Pancreas (tissue), 10 donors: Measurements from ENCODE around the gene HPS4. TPM values are rescaled to one million over a fixed set of nuclear protein-coding genes. Genes with fewer than 3 reads are reported as not detected.

Experiments
- ATAC-seq, 4 donors: fragments of 200-7000 bp; cut with Tn5 transposase; one replicate each; pipeline versions ENCODE4 v1.8.0 to v1.9.1; 2020; ENCODE audit warnings: mild to moderate bottlenecking in 4 of 4, moderate library complexity in 4 of 4
- DNase-seq, 6 donors: peaks; one replicate each; pipeline ENCODE4 v3.0.0-alpha.2; 2020
- FAIRE-seq: peaks from 2 replicates; lab custom pipeline; 2012; peaks lifted over from hg19 to GRCh38; lab: Jason Lieb, UNC
- H3K27ac ChIP-seq, 4 donors: fragments of 200-600 bp; sonication (generic); 1 replicate in 3 of 4; 2 replicates in 1 of 4; pipeline versions ENCODE4 v1.5.0 to v1.8.0; 2020
- H3K27me3 ChIP-seq, 4 donors: fragments of 200-600 bp; one replicate each; pipeline ENCODE4 v1.8.0; 2021
- H3K36me3 ChIP-seq, 3 donors: fragments of 200-600 bp; sonication (generic) in 1 of 3; one replicate each; pipeline versions ENCODE4 v1.5.0 to v1.8.0; 2020 to 2021
- H3K4me1 ChIP-seq, 3 donors: fragments of 200-600 bp; one replicate each; pipeline ENCODE4 v1.8.0; 2021
- H3K4me3 ChIP-seq, 4 donors: fragments of 200-600 bp; sonication (generic) in 2 of 4; one replicate each; pipeline versions ENCODE4 v1.5.0 to v1.8.0; 2020 to 2021
- H3K9me3 ChIP-seq, 4 donors: fragments of 200-600 bp; one replicate each; pipeline ENCODE4 v1.8.0; 2021
- WGBS, 2 donors: extraction: QIAGEN DNeasy Blood & Tissue Kit; methylation state at CpG; one replicate each; pipeline ENCODE4 v1.1.7; 2013; 5-methylcytosine and 5-hydroxymethylcytosine counted together
- intact Hi-C, 3 donors: fragments of 100-400 bp; cut with DNase I; formaldehyde crosslinking; loops; one replicate each; pipeline versions ENCODE4 v1.11.1 to v1.14.2; 2022
- polyA plus RNA-seq, 2 donors: library from polyadenylated mRNA; stranded (reverse); fragments of 200-250 nt; gene quantifications; one replicate each; pipeline ENCODE4 v1.2.3, GENCODE V29; 2013
- total RNA-seq, 6 donors: library from RNA; stranded (reverse); fragmentation: NEBNext Ultra II Directional in 4 of 6; extraction: Animal tissue kit (Norgen Biotek cat#: 25700) in 4 of 6; gene quantifications; one replicate each; pipeline versions ENCODE4 v1.2.1 to v1.2.4, GENCODE V29; 2021 to 2023
- TF ChIP-seq, protein P1 (sequence below), 4 donors: fragments of 200-600 bp; sonication (generic) in 3 of 4; IDR thresholded peaks; one replicate each; pipeline versions ENCODE4 v1.5.0 to v1.8.0; 2021; ENCODE audit warnings: antibody characterized with exemption in 4 of 4
- donor health status: healthy with polysubstance abuse.
- donor health status: DM: no; HTN: no; CAD: no; lungs with moderate emphysema.
- donor health status: DM: no; HTN: no; CAD: no.
- donor health status: control.
- donor health status: control.
- donor health status: Bipolar disorder and iron deficiency.
- donor health status: DM: yes; HTN: yes; CAD: no.
- donor health status: DM: no; HTN: no; CAD: no.
- donor health status: DM: no; HTN: no; CAD: no.
- donor health status: DM: yes; HTN: yes; CAD: no.

HPS4 gene
- total and polyA plus RNA-seq, 8 donors: 14.4 to 29.5 (median 20.5) TPM

DNA sequence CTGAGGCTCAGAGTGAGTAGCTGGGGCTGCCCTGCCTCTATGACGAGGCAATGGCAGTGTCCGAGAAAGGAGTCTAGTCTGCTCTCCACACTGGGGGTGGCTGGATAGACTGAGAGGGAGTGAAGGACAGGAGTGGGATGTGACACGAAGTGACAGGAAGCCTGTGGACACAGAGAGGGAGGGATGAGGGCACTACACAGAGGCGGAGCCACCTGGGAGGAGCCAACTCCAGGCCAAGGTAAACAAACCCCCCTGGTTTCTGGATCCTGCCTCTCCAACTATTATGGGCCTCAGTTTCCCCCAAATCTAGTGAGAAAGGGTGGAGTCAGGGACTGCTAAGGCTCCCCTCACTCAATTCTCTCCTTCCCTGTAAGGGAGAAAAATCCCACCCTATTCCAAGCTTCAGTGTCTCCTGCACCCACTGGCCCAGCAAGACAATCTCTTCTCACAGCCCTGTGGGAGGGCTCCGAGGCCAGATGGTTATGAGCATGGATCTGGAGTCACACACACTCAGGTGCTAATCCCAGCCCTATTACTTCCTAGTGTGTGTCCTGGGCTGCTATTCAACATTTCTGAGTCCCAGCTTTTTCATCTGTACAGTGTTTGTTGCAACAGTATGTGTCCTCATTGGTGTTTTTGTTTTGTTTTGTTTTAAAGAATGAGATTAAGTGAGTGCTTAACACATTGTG, 29.6 kb downstream of the HPS4 start:
- H3K9me3 ChIP-seq: no peaks in the 10 kb centered on the region
- no peaks in the 10 kb centered on the region for H3K4me1 ChIP-seq
- H3K36me3 ChIP-seq: peaks cover 0 to 53% (median 8%) of the 10 kb centered on the region in 3 donors
- intact Hi-C loops: no loop called here
- no peaks in the 10 kb centered on the region for H3K27me3 ChIP-seq
- no peak for FAIRE-seq
- no peak for ATAC-seq
- H3K27ac ChIP-seq: no peak overlapping the region
- TF ChIP-seq, protein P1, sequence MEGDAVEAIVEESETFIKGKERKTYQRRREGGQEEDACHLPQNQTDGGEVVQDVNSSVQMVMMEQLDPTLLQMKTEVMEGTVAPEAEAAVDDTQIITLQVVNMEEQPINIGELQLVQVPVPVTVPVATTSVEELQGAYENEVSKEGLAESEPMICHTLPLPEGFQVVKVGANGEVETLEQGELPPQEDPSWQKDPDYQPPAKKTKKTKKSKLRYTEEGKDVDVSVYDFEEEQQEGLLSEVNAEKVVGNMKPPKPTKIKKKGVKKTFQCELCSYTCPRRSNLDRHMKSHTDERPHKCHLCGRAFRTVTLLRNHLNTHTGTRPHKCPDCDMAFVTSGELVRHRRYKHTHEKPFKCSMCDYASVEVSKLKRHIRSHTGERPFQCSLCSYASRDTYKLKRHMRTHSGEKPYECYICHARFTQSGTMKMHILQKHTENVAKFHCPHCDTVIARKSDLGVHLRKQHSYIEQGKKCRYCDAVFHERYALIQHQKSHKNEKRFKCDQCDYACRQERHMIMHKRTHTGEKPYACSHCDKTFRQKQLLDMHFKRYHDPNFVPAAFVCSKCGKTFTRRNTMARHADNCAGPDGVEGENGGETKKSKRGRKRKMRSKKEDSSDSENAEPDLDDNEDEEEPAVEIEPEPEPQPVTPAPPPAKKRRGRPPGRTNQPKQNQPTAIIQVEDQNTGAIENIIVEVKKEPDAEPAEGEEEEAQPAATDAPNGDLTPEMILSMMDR (IDR thresholded peaks at IDR 0.05): no peak
- no peak overlapping the region for H3K4me3 ChIP-seq
- DNase-seq: no peak
- 88% methylated on average over 5 of the region's 5 CpGs for WGBS, 2 donors

DNA sequence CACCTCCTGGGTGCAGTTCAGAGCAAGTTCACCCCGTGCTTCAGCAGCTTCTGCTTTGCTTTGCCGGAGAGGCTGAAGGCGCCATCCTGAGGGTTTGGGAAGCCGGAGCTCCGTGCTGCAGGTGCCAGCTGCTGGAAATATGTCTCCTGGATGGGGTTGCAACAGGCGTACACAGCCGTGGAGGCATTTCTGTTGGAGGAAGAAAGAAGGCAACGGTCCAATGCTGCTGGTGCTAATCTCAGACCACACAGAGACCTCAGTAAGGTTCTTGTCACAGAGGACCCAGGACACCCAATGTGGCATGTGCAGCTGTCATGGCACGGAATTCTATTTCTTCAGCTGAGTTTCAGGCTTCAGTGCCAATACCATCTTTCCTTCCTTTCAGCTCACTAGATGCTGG, 30.4 kb downstream of the HPS4 start:
- H3K4me3 ChIP-seq: no peak overlapping the region
- TF ChIP-seq, protein P1 (IDR thresholded peaks at IDR 0.05): no peak
- H3K27ac ChIP-seq: no peak overlapping the region

DNA sequence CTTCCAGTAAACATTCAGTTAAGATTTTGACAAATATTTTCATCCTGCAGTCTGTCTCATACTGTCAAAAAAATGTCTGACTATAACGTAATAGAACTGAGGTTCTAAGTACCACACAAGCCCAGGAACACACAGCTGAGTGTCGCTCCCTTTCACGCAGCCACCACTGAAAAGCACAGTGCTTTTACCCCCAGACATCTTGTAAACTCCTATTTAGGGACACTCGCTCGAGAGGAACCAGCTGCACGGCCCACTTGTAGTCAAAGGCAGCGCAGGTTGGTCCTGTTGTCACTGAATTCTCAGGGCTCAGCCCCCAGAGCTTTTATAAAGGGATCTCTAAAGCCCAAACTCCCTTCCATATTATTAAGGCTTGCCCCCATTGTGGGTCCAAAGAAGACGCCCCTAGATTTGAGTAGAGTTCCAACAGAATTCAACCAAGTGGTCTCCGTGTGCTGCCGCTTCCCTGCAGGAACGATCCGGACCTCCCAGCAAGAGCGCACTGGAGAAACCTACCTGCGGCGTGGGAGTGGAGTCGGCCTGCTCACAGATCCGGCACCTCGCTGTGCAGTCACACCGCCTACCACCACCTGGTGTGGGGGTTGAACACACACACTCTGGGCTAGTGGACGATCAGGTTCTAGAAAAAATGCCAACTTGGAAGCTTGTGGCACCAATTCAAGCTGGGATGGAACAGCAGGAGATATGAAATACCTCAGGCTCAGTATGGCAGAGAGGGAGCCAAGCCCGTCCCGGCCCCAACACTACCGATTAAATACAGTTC, 31.2 kb downstream of the HPS4 start:
- Histone ChIP-seq H3K4me1 (no peaks in the 10 kb centered on the region), H3K9me3 (no peaks in the 10 kb centered on the region), H3K27ac (no peak overlapping the region), H3K36me3 (peaks cover 0 to 40% (median 3%) of the 10 kb centered on the region in 3 donors), H3K27me3 (no peaks in the 10 kb centered on the region), H3K4me3 (no peak overlapping the region)
- WGBS, 2 donors: 91 to 94% methylated on average over 23 of the region's 23 CpGs
- ATAC-seq (no peak), FAIRE-seq (no peak), DNase-seq (no peak)
- TF ChIP-seq, protein P1 (IDR thresholded peaks at IDR 0.05): no peak
- intact Hi-C loops: no loop called here

More for the DNA sequence above, 30.4 kb downstream of the HPS4 start:
- ATAC-seq (no peak), FAIRE-seq (no peak), DNase-seq (no peak)
- intact Hi-C loops: no loop called here
- whole genome bisulfite sequencing, 2 donors: 91 to 93% methylated on average over 9 of the region's 9 CpGs
- H3K27me3 ChIP-seq: no peaks in the 10 kb centered on the region
- H3K36me3 ChIP-seq: peaks cover 0 to 47% (median 8%) of the 10 kb centered on the region in 3 donors
- H3K4me1 ChIP-seq: no peaks in the 10 kb centered on the region
- no peaks in the 10 kb centered on the region for H3K9me3 ChIP-seq

DNA sequence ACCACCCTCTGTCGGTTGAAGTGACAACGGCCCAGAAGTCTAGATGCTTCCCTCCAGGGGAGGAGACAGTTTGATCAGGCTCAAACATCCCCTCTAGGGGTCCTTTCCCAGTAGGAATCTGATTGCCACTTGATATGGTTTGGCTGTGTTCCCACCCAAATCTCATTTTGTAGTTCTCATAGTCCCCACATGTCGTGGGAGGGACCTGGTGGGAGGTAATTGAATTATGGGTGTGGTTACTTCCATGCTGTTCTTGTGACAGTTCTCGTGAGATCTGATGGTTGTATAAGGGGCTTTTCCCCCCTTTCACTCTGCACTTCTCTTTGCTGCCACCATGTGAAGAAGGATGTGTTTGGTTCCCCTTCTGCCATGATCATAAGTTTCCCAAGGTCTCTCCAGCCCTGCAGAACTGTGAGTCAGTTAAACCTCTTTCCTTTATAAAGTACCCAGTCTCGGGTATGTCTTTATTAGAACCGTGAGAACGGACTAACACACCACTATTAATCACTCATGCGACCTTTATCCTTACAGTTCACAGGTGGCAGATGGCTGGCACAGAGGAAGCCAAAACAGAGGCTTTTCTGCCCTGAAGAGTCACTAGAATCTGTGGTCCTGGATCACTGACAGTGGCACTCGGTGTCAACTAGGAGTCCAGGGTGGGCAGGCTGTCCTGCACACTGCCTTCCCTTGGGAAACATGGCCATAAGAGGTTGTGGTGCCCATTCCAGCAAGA, 33.0 kb downstream of the HPS4 start:
- no peak overlapping the region for H3K4me3 ChIP-seq
- FAIRE-seq (no peak), ATAC-seq (no peak), DNase-seq (no peak)
- H3K27me3 ChIP-seq: no peaks in the 10 kb centered on the region
- H3K9me3 ChIP-seq: no peaks in the 10 kb centered on the region
- H3K36me3 ChIP-seq: peaks cover 0 to 34% (median 0%) of the 10 kb centered on the region in 3 donors
- H3K4me1 ChIP-seq: no peaks in the 10 kb centered on the region
- intact Hi-C loops: no loop called here
- TF ChIP-seq, protein P1 (IDR thresholded peaks at IDR 0.05): no peak
- 84 to 86% methylated on average over 9 of the region's 9 CpGs for WGBS, 2 donors
- no peak overlapping the region for H3K27ac ChIP-seq
